PC-9 (cell line): ENCODE results near the gene TRIM66. TPM values are rescaled to one million over a fixed set of nuclear protein-coding genes. Genes with fewer than 3 reads are reported as not detected.

Experiments
- BruUV-seq: library from RNA; stranded (reverse); fragments of 400-500 nt; replicated peaks from 2 replicates; lab custom pipeline; 2021; lab: Mats Ljungman, UMichigan
- CTCF ChIA-PET: fragments of 300-600 bp; sonication (Branson Sonifier 250); formaldehyde crosslinking; loops from one replicate; lab custom pipeline; 2022; ENCODE audit warnings: antibody characterized with exemption; lab: Charles Lee
- POLR2A ChIA-PET: fragments of 300-600 bp; sonication (Branson Sonifier 250); formaldehyde crosslinking; loops from one replicate; lab custom pipeline; 2022; ENCODE audit warnings: antibody characterized with exemption; ENCODE audit not compliant: unreplicated experiment; lab: Charles Lee
- DNase-seq, 2 experiments: peaks; one replicate each; pipeline versions ENCODE4 v3.0.0 to v3.0.0-alpha.2; 2015 to 2022; ENCODE audit warnings: mixed read lengths in 1 of 2
- H2AFZ ChIP-seq: fragments of 200-600 bp; sonication (generic); 2 replicates; pipeline ENCODE4 v1.8.1; 2017; ENCODE audit warnings: antibody characterized with exemption
- H3F3A ChIP-seq: fragments of 200-600 bp; sonication (generic); 2 replicates; pipeline ENCODE4 v1.8.1; 2017; ENCODE audit warnings: antibody characterized with exemption, mild to moderate bottlenecking, low read depth; ENCODE audit not compliant: insufficient read depth
- H3K27ac ChIP-seq: fragments of 200-600 bp; sonication (generic); 2 replicates; pipeline ENCODE4 v1.6.1; 2016; ENCODE audit warnings: mixed run types
- H3K27me3 ChIP-seq: fragments of 200-600 bp; sonication (generic); 2 replicates; pipeline ENCODE4 v1.6.1; 2016; ENCODE audit warnings: low read depth, mixed run types; ENCODE audit not compliant: insufficient read depth
- H3K36me3 ChIP-seq: fragments of 200-600 bp; sonication (generic); 2 replicates; pipeline ENCODE4 v1.6.1; 2016; ENCODE audit warnings: low read depth, mixed run types
- H3K4me1 ChIP-seq: fragments of 200-600 bp; sonication (generic); replicated peaks from 2 replicates; pipeline ENCODE4 v1.6.1; 2016; ENCODE audit warnings: mixed run types; ENCODE audit not compliant: insufficient read depth
- H3K4me2 ChIP-seq: fragments of 200-600 bp; sonication (generic); 2 replicates; pipeline ENCODE4 v1.6.1; 2017; ENCODE audit warnings: mixed run types
- H3K4me3 ChIP-seq: fragments of 200-600 bp; sonication (generic); 2 replicates; pipeline ENCODE4 v1.6.1; 2016; ENCODE audit warnings: mixed run types
- H3K79me2 ChIP-seq: fragments of 200-600 bp; sonication (generic); 2 replicates; pipeline ENCODE4 v1.6.1; 2017; ENCODE audit warnings: low read depth, mixed run types
- H3K9me2 ChIP-seq: fragments of 200-600 bp; sonication (generic); 2 replicates; pipeline ENCODE4 v1.8.1; 2017; ENCODE audit warnings: mild to moderate bottlenecking; ENCODE audit not compliant: insufficient read depth
- H3K9me3 ChIP-seq: fragments of 200-600 bp; sonication (generic); 2 replicates; pipeline ENCODE4 v1.8.1; 2016; ENCODE audit warnings: low read depth; ENCODE audit not compliant: insufficient read depth
- H4K20me1 ChIP-seq: fragments of 200-600 bp; sonication (generic); 2 replicates; pipeline ENCODE4 v1.8.1; 2017; ENCODE audit not compliant: insufficient read depth
- EZH2 ChIP-seq: fragments of 200-600 bp; sonication (generic); IDR thresholded peaks from 2 replicates; pipeline ENCODE4 v1.8.0; 2017; ENCODE audit warnings: antibody characterized with exemption, low read depth
- intact Hi-C: fragments of 100-400 bp; cut with micrococcal nuclease; formaldehyde crosslinking; loops from one replicate; pipeline ENCODE4 v1.10.0; 2022; ENCODE audit not compliant: unreplicated experiment
- total RNA-seq: library from RNA; stranded (reverse); gene quantifications from 2 replicates; pipeline ENCODE4 v1.2.3, GENCODE V29; 2021
- TF ChIP-seq, protein P1 (sequence below): fragments of 200-600 bp; sonication (generic); conservative IDR thresholded peaks from 2 replicates; pipeline ENCODE4 v1.6.1; 2017; ENCODE audit warnings: mixed run types, antibody characterized with exemption, mild to moderate bottlenecking, moderate library complexity

Gene TRIM66
- total RNA-seq, 1 experiment from 2014 or later: 17.0 TPM

DNA sequence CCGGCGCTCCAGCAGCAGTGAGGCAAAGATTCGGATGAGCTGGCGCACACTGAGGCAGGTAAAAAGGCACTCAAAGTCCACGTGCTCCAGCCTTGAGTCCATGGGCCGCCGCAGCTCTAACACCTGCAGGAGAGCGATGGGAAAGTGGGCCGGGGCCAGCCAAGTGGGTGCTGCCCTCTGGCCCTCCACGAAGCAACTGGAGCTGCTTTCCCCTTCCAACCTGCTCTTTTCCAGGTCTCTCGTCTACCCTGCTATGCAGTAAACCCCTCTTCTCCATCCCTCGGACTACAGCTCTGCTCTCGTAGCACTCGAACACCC, 20.1 kb upstream of the TRIM66 start:
- Histone ChIP-seq H3K4me2 (no peak overlapping the region), H3K4me1 (no peaks in the 10 kb centered on the region), H3K9me2 (no peaks in the 10 kb centered on the region), H3K9me3 (no peaks in the 10 kb centered on the region), H3K36me3 (no peaks in the 10 kb centered on the region), H3K4me3 (no peak overlapping the region), H4K20me1 (no peaks in the 10 kb centered on the region), H3K27ac (no peak overlapping the region), H3K79me2 (no peaks in the 10 kb centered on the region), H2AFZ (no peak overlapping the region), H3K27me3 (no peaks in the 10 kb centered on the region), H3F3A (no peaks in the 10 kb centered on the region)
- TF ChIP-seq EZH2: no peak
- TF ChIP-seq, protein P1, sequence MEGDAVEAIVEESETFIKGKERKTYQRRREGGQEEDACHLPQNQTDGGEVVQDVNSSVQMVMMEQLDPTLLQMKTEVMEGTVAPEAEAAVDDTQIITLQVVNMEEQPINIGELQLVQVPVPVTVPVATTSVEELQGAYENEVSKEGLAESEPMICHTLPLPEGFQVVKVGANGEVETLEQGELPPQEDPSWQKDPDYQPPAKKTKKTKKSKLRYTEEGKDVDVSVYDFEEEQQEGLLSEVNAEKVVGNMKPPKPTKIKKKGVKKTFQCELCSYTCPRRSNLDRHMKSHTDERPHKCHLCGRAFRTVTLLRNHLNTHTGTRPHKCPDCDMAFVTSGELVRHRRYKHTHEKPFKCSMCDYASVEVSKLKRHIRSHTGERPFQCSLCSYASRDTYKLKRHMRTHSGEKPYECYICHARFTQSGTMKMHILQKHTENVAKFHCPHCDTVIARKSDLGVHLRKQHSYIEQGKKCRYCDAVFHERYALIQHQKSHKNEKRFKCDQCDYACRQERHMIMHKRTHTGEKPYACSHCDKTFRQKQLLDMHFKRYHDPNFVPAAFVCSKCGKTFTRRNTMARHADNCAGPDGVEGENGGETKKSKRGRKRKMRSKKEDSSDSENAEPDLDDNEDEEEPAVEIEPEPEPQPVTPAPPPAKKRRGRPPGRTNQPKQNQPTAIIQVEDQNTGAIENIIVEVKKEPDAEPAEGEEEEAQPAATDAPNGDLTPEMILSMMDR: no peak
- no TSS peak for BruUV-seq
- DNase-seq: no peak
- intact Hi-C loops: no loop called here
- ChIA-PET POLR2A (no interaction called here), CTCF (interaction anchor here (0.7 kb wide), 1 partner anchor 46 kb away, joined by 4 read pairs; no protein-coding TSS in a partner anchor)

GRCh38 chr11:8701891-8702597, 19.6 kb upstream of the TRIM66 start:
- TF ChIP-seq, protein P1: no peak
- no peak for TF ChIP-seq EZH2
- no peak for DNase-seq
- ChIA-PET POLR2A (no interaction called here), CTCF (no interaction called here)
- no TSS peak for BruUV-seq
- H3K4me3 ChIP-seq: no peak overlapping the region
- H3K9me3 ChIP-seq: no peaks in the 10 kb centered on the region
- intact Hi-C loops: no loop called here
- H3K9me2 ChIP-seq: no peaks in the 10 kb centered on the region
- no peaks in the 10 kb centered on the region for H3K4me1 ChIP-seq
- no peak overlapping the region for H3K27ac ChIP-seq
- H4K20me1 ChIP-seq: no peaks in the 10 kb centered on the region
- no peaks in the 10 kb centered on the region for H3K36me3 ChIP-seq
- no peak overlapping the region for H3K4me2 ChIP-seq
- no peaks in the 10 kb centered on the region for H3F3A ChIP-seq
- no peaks in the 10 kb centered on the region for H3K79me2 ChIP-seq
- H3K27me3 ChIP-seq: no peaks in the 10 kb centered on the region
- H2AFZ ChIP-seq: no peak overlapping the region

DNA sequence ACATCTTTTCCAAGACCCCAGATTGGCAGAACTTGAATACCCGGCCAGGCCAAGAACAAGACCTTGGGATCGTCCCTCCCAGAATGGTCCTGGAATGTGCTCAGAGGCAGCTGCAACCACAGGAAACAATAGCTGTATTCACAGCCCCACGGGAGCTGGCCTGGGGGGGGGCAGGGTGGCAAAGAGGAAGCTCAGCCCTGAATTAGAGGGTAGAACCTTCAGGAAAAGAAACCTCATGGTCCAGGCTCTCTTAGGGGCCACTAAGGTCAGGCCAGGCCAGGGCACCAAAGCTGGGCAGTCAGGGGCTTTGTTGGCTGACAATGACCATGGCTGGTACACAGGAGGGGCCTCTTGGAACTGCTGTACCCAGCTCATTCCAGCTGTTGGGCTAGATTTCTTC, 17.4 kb upstream of the TRIM66 start:
- ChIA-PET CTCF (interaction anchor here (0.6 kb wide), 1 partner anchor 259 kb away, joined by 3 read pairs; no protein-coding TSS in a partner anchor), POLR2A (interaction anchor here (0.6 kb wide), 1 partner anchor 11 kb away, joined by 4 read pairs; no protein-coding TSS in a partner anchor)
- BruUV-seq: no TSS peak
- Histone ChIP-seq H3K36me3 (no peaks in the 10 kb centered on the region), H3K4me3 (no peak overlapping the region), H3K27me3 (no peaks in the 10 kb centered on the region), H3K9me2 (no peaks in the 10 kb centered on the region), H4K20me1 (no peaks in the 10 kb centered on the region), H3K79me2 (no peaks in the 10 kb centered on the region), H2AFZ (no peak overlapping the region), H3K27ac (no peak overlapping the region), H3F3A (no peaks in the 10 kb centered on the region), H3K4me2 (no peak overlapping the region), H3K4me1 (no peaks in the 10 kb centered on the region), H3K9me3 (no peaks in the 10 kb centered on the region)
- DNase-seq: peak in 1 of 2 experiments; percentile 50
- TF ChIP-seq, protein P1: no peak
- TF ChIP-seq EZH2: no peak
- intact Hi-C loops: no loop called here
